Measurements from ENCODE around the gene ARRDC5.
"Not testable (repeated sequence)": the region's sequence is repeated elsewhere in the genome, so short reads cannot be mapped to it uniquely, and the experiment has no call there.

Gene ARRDC5

DNA sequence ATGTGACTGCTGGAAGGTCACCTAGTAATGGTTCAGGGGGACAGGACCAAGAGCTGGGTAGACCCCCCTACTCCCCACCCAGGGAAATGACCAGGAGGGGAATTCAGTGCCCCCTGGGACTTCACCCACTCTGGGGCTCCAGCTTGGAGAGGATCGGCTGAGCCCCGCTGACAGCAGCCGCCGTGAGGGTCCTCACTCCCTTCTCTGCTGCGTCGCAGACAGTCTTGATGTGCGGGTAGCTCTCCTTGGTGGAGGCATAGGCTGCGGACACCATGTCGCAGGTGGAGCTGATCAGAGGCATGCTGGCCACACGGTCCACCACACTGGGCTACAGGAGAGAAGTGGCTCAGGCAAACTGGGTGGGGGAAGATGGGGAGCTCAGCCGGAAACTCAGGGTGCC is 43.0 kb downstream of the ARRDC5 start:
- H3K4me3 ChIP-seq (ENCODE audit: low read length): no peak overlapping the region
- peak overlapping the region; percentile 5; the same call in 1 of the 2 replicates for H3K4me2 ChIP-seq (ENCODE audit: low read length)
- peaks cover 76% of the 10 kb centered on the region for H3K4me1 ChIP-seq (ENCODE audit: control insufficient read depth, low read length)
- peak overlapping the region; percentile 8; the same call in 1 of the 2 replicates for H3K27ac ChIP-seq (ENCODE audit: low read depth, low read length)
- H3K9me3 ChIP-seq (ENCODE audit: control insufficient read depth, insufficient read depth, low read length): no peaks in the 10 kb centered on the region
- no peaks in the 10 kb centered on the region for H3K9me2 ChIP-seq (replicated peaks; ENCODE audit: control insufficient read depth, low read length)
- peaks cover 36% of the 10 kb centered on the region for H3K79me2 ChIP-seq (ENCODE audit: control insufficient read depth, low read length)
- H3K27me3 ChIP-seq (ENCODE audit: control insufficient read depth, low read length): no peaks in the 10 kb centered on the region
- peaks cover 78% of the 10 kb centered on the region for H3K36me3 ChIP-seq (ENCODE audit: control insufficient read depth, low read length)
- H3F3A ChIP-seq (ENCODE audit: control insufficient read depth, insufficient read depth): peaks cover 10% of the 10 kb centered on the region
- TF ChIP-seq, protein P1, sequence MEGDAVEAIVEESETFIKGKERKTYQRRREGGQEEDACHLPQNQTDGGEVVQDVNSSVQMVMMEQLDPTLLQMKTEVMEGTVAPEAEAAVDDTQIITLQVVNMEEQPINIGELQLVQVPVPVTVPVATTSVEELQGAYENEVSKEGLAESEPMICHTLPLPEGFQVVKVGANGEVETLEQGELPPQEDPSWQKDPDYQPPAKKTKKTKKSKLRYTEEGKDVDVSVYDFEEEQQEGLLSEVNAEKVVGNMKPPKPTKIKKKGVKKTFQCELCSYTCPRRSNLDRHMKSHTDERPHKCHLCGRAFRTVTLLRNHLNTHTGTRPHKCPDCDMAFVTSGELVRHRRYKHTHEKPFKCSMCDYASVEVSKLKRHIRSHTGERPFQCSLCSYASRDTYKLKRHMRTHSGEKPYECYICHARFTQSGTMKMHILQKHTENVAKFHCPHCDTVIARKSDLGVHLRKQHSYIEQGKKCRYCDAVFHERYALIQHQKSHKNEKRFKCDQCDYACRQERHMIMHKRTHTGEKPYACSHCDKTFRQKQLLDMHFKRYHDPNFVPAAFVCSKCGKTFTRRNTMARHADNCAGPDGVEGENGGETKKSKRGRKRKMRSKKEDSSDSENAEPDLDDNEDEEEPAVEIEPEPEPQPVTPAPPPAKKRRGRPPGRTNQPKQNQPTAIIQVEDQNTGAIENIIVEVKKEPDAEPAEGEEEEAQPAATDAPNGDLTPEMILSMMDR (IDR thresholded peaks at IDR 0.05; ENCODE audit: low read depth, low read length, poor library complexity, severe bottlenecking): no peak
- TF ChIP-seq EZH2phosphoT487 (IDR thresholded peaks at IDR 0.05; ENCODE audit: borderline replicate concordance, low read length): no peak
- H4K20me1 ChIP-seq (ENCODE audit: control insufficient read depth, insufficient read depth, low read depth, low read length): no peaks in the 10 kb centered on the region

DNA sequence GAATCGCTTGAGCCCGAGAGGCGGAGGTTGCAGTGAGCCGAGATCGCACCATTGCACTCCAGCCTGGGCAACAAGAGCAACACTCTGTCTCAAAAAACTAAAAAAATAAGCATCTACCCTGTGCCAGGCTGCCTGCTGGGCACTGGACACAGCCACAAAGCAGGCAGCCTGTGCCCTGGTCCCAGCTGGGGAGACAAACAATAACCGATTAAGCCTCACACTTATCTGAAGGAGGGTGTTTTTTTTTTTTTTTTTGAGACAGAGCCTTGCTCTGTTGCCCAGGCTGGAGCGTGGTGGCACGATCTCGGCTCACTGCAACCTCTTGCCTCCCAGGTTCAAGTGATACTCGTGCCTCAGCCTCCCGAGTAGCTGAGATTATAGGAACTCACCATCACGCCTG is 46.2 kb downstream of the ARRDC5 start:
- not testable (repeated sequence) for H3K27me3 ChIP-seq (ENCODE audit: control insufficient read depth, low read length); H3K9me3 ChIP-seq (ENCODE audit: control insufficient read depth, insufficient read depth, low read length); H3K9me2 ChIP-seq (replicated peaks; ENCODE audit: control insufficient read depth, low read length); H3F3A ChIP-seq (ENCODE audit: control insufficient read depth, insufficient read depth); H4K20me1 ChIP-seq (ENCODE audit: control insufficient read depth, insufficient read depth, low read depth, low read length); H3K27ac ChIP-seq (ENCODE audit: low read depth, low read length); H3K4me2 ChIP-seq (ENCODE audit: low read length); H3K4me3 ChIP-seq (ENCODE audit: low read length)
- Histone ChIP-seq H3K79me2 (ENCODE audit: control insufficient read depth, low read length) (peaks cover 12% of the 10 kb centered on the region), H3K4me1 (ENCODE audit: control insufficient read depth, low read length) (peaks cover 75% of the 10 kb centered on the region), H3K36me3 (ENCODE audit: control insufficient read depth, low read length) (peaks cover 75% of the 10 kb centered on the region)

DNA sequence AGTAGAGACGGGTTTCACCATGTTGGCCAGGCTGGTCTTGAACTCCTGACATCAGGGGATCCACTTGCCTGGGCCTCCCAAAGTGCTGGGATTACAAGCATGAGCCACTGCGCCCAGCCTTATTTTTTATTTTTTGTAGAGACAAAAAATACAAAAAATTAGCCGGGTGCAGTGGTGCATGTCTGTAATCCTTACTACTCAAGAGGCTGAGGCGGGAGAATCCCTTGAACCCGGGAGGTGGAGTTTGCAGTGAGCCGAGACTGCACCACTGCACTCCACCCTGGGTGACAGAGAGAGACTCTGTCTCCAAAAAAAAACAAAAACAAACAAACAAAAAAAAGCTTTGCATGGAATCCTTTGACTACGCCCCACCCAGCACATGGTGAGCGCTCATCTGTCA is 49.2 kb downstream of the ARRDC5 start:
- H4K20me1 ChIP-seq (ENCODE audit: control insufficient read depth, insufficient read depth, low read depth, low read length); H3K9me3 ChIP-seq (ENCODE audit: control insufficient read depth, insufficient read depth, low read length); H3K9me2 ChIP-seq (replicated peaks; ENCODE audit: control insufficient read depth, low read length); H3K4me2 ChIP-seq (ENCODE audit: low read length); H3K79me2 ChIP-seq (ENCODE audit: control insufficient read depth, low read length); H3K4me3 ChIP-seq (ENCODE audit: low read length); H3K27me3 ChIP-seq (ENCODE audit: control insufficient read depth, low read length); H3K27ac ChIP-seq (ENCODE audit: low read depth, low read length): not testable (repeated sequence)
- Histone ChIP-seq H3K36me3 (ENCODE audit: control insufficient read depth, low read length) (peaks cover 63% of the 10 kb centered on the region), H3K4me1 (ENCODE audit: control insufficient read depth, low read length) (peaks cover 77% of the 10 kb centered on the region), H3F3A (ENCODE audit: control insufficient read depth, insufficient read depth) (peaks cover 24% of the 10 kb centered on the region)

DNA sequence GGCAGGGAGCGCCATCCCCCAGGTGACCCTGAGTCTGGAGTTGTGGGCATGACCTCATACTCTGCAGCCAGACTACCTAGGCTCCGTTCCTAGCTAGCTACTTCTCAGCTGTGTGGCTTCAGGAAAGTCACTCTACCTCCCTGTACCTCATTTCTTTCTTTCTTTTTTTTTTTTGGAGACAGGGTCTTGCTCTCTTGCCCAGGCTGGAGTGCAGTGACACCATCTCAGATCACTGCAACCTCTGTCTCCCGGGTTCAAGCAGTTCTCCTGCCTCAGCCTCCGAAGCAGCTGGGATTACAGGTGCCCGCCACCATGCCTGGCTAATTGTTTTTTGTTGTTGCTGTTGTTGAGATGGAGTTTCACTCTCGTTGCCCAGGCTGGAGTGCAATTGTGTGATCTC is 50.2 kb downstream of the ARRDC5 start:
- no peaks in the 10 kb centered on the region for H3K9me2 ChIP-seq (replicated peaks; ENCODE audit: control insufficient read depth, low read length)
- peak overlapping the region; percentile 60 for H3K4me2 ChIP-seq (ENCODE audit: low read length)
- no peaks in the 10 kb centered on the region for H3K9me3 ChIP-seq (ENCODE audit: control insufficient read depth, insufficient read depth, low read length)
- TF ChIP-seq EZH2phosphoT487 (IDR thresholded peaks at IDR 0.05; ENCODE audit: borderline replicate concordance, low read length): no peak
- TF ChIP-seq, protein P1 (IDR thresholded peaks at IDR 0.05; ENCODE audit: low read depth, low read length, poor library complexity, severe bottlenecking): no peak
- peak overlapping the region; percentile 17 for H3K27ac ChIP-seq (ENCODE audit: low read depth, low read length)
- peaks cover 24% of the 10 kb centered on the region for H3F3A ChIP-seq (ENCODE audit: control insufficient read depth, insufficient read depth)
- H3K79me2 ChIP-seq (ENCODE audit: control insufficient read depth, low read length): peaks cover 11% of the 10 kb centered on the region
- no peaks in the 10 kb centered on the region for H4K20me1 ChIP-seq (ENCODE audit: control insufficient read depth, insufficient read depth, low read depth, low read length)
- H3K4me3 ChIP-seq (ENCODE audit: low read length): no peak overlapping the region
- H3K27me3 ChIP-seq (ENCODE audit: control insufficient read depth, low read length): no peaks in the 10 kb centered on the region
- H3K4me1 ChIP-seq (ENCODE audit: control insufficient read depth, low read length): peaks cover 85% of the 10 kb centered on the region
- H3K36me3 ChIP-seq (ENCODE audit: control insufficient read depth, low read length): peaks cover 69% of the 10 kb centered on the region

Measured in DOHH2 (cell line).